Loucy (cell line): Measurements from ENCODE around the gene ACMSD.

Source experiments
- EZH2phosphoT487 ChIP-seq: fragments of 200-600 bp; IDR thresholded peaks from 2 replicates; pipeline ENCODE4 v1.6.1; 2018; ENCODE audit warnings: antibody characterized with exemption, mild to moderate bottlenecking, moderate library complexity, borderline replicate concordance
- TF ChIP-seq, protein P1 (sequence below): fragments of 200-600 bp; sonication (generic); conservative IDR thresholded peaks from 2 replicates; pipeline ENCODE4 v1.5.1; 2014; ENCODE audit warnings: mild to moderate bottlenecking, antibody characterized with exemption, low read length

DNA sequence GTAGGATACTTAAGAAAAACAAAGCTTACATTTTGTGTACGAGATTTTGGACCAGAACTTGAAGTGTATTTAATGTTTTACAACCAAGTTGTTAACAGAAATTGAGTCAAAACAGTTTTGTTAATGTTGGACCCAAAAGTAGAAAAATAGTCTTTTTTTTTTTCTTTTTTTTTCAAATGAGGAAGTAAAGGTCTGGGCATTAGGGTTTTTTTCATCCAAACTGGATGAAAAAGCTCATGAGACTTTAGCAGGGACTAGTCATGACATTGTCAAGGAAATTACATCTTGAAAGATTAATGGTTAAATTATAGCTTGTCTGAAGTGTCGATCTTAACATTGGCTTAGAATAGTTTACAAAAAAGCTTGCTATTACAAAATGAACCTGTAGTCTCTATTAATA, 112.5 kb downstream of the ACMSD start:
- no peak for TF ChIP-seq EZH2phosphoT487
- TF ChIP-seq, protein P1, sequence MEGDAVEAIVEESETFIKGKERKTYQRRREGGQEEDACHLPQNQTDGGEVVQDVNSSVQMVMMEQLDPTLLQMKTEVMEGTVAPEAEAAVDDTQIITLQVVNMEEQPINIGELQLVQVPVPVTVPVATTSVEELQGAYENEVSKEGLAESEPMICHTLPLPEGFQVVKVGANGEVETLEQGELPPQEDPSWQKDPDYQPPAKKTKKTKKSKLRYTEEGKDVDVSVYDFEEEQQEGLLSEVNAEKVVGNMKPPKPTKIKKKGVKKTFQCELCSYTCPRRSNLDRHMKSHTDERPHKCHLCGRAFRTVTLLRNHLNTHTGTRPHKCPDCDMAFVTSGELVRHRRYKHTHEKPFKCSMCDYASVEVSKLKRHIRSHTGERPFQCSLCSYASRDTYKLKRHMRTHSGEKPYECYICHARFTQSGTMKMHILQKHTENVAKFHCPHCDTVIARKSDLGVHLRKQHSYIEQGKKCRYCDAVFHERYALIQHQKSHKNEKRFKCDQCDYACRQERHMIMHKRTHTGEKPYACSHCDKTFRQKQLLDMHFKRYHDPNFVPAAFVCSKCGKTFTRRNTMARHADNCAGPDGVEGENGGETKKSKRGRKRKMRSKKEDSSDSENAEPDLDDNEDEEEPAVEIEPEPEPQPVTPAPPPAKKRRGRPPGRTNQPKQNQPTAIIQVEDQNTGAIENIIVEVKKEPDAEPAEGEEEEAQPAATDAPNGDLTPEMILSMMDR: no peak
